ENCODE measurements around the gene ZFHX3. TPM values are rescaled to one million over a fixed set of nuclear protein-coding genes. Genes with fewer than 3 reads are reported as not detected.

The ZFHX3 gene
- total RNA-seq, 1 experiment from 2014 or later = 1.5 TPM

GRCh38 chr16:72751076-72751475 lies 296.9 kb downstream of the ZFHX3 start:
- no peak for DNase-seq
- Histone ChIP-seq H3K9me3 (ENCODE audit: control insufficient read depth, low read depth, low read length) (no peaks in the 10 kb centered on the region), H2BK15ac (ENCODE audit: low read depth, low read length) (no peak overlapping the region), H3K14ac (ENCODE audit: insufficient read depth, low read length) (no peak overlapping the region), H3K79me2 (ENCODE audit: insufficient read depth, low read length) (no peaks in the 10 kb centered on the region), H3K27ac (ENCODE audit: insufficient read length, low read depth, low read length) (no peak overlapping the region), H4K8ac (replicated peaks; ENCODE audit: insufficient read length, low read depth, low read length) (no peak overlapping the region), H3K18ac (ENCODE audit: insufficient read length, low read depth, low read length) (no peak overlapping the region), H3K23ac (ENCODE audit: insufficient read length, low read depth, low read length) (no peak overlapping the region), H4K91ac (ENCODE audit: insufficient read length, low read depth, low read length) (no peak overlapping the region), H3K56ac (ENCODE audit: insufficient read length, low read depth, low read length) (no peak overlapping the region), H3K4me2 (ENCODE audit: insufficient read depth, insufficient read length, low read length) (no peak overlapping the region), H3K79me1 (ENCODE audit: insufficient read depth, low read depth, low read length, poor library complexity, severe bottlenecking) (no peaks in the 10 kb centered on the region), H3K4me1 (ENCODE audit: insufficient read depth, low read length) (no peaks in the 10 kb centered on the region), H3K4ac (ENCODE audit: low read depth, low read length) (no peak overlapping the region), H2AK5ac (ENCODE audit: insufficient read length, low read length) (no peak overlapping the region), H2BK12ac (ENCODE audit: insufficient read length, low read depth, low read length) (no peak overlapping the region), H3K23me2 (ENCODE audit: insufficient read length, low read depth, low read length, poor library complexity, severe bottlenecking) (no peaks in the 10 kb centered on the region), H3K27me3 (ENCODE audit: insufficient read depth, low read length) (no peaks in the 10 kb centered on the region), H2BK20ac (ENCODE audit: low read depth, low read length, poor library complexity, severe bottlenecking) (no peak overlapping the region), H2BK5ac (ENCODE audit: insufficient read length, low read length) (no peak overlapping the region), H2AFZ (ENCODE audit: low read length) (no peak overlapping the region), H4K20me1 (ENCODE audit: control insufficient read depth, insufficient read depth, insufficient read length) (no peaks in the 10 kb centered on the region), H4K5ac (ENCODE audit: insufficient read length, low read depth, low read length) (no peak overlapping the region), H3T11ph (ENCODE audit: low read length) (no peak overlapping the region), H3K9ac (ENCODE audit: extremely low read depth, insufficient read length, low read length) (no peak overlapping the region), H2BK120ac (ENCODE audit: low read depth, low read length, poor library complexity, severe bottlenecking) (no peak overlapping the region)
- no CpG with 5 or more reads among the region's 3 CpGs for WGBS (ENCODE audit: extremely low coverage, insufficient read length, low lambda C conversion rate)
- Mint-ChIP-seq H3K4me1 (peaks cover 6% of the 10 kb centered on the region in 2 experiments), H3K4me3 (no peak overlapping the region), H3K27ac (no peak overlapping the region), H3K9me3 (peaks cover 0 to 1% of the 10 kb centered on the region in 2 experiments; a peak in 2 of 5 replicates), H3K36me3 (ENCODE audit: insufficient read depth in 1 of 3, low read depth in 3 of 3) (peaks cover under 1 to 2% (median 1%) of the 10 kb centered on the region in 3 experiments; a peak in 3 of 7 replicates), H3K27me3 (ENCODE audit: low read depth) (no peaks in the 10 kb centered on the region)
- TF ChIP-seq CTCF (conservative IDR thresholded peaks at IDR 0.05) = no peak

Data from H9 (cell line).